ENCODE results near the gene PDE7B.
"Not testable (repeated sequence)": the region's sequence is repeated elsewhere in the genome, so short reads cannot be mapped to it uniquely, and the experiment has no call there.

Gene PDE7B

DNA sequence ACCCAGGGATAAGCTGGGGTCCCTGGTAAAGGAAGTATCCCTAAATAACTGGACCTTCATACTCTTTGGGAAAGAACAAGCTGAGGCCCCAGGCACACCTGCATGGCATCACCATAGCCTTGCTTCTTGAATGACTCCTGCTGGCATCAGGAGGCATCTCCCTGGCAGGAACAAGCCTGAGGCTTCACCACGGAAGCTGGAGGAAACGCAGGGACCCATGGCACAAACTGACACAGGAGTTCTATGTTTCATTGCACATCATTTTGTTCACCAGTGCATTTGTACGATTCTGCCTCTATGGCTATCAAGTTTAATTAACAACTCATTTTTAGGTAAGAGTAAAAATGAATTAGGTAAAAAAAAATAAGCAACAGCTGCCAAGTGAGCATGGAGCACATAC lies 619 bp upstream of the PDE7B start:
- DNase-seq (ENCODE audit: low spot score): no peak

DNA sequence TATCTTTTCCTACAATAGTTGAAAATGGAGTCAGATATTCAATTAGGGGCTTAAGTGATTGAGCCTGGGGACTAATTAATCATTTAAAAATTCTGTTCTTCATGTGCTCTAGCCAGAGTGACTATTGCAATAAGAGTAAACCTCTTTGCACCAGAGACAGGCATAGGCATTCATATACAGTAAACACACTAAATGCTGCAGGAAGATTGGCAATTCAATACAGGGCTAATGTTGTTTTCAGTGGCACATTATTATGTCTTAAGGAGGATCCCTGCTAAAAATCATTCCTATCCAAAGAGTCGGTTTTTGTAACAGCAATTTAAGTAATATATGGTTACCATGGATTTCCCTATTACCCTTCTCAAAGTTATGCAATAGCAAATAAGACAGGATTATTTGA lies 1.2 kb downstream of the PDE7B start:
- no peak for DNase-seq (ENCODE audit: low spot score)

DNA sequence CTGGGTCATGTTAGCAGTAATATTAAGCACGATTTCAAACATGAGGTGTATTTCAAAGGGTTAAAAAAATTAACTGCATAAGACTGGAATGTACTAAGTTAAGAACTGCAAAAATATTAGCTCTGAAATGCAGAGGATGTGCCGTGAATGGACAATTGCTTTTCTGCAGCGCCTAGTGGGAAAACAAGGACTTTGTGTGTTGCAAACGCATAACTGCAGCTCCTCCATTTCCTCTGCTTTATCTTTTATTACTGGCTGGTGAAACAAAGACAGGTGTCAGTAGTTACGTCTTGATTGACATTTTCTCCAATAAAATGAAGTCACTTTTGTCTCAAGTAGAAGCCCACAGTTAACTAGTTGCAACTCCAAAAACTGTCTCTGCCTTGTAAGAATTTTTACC lies 1.7 kb downstream of the PDE7B start:
- no peak for DNase-seq (ENCODE audit: low spot score)

DNA sequence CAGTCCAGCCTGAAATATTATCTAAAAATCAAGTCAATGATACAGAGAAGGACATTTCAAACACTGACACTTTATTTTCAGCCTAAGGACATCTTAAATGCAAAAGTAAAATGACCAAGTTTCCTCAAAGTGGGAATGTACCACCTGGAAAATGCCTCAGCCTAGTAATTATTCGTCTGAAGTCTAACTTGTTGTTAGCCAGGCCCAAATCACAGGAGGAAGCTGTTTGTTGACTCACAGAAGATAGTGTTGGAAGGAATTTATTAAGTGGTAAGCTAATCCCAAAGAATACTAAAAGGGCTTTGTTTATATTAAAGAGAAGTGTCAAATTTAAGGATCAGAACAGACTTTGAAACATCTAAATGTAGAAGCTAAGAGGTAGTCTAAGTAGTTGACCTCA lies 2.5 kb downstream of the PDE7B start:
- DNase-seq (ENCODE audit: low spot score): no peak

- DNase-seq (ENCODE audit: low spot score): no peak
Measured at GRCh38 chr6:135854799-135855198, 3.3 kb downstream of the PDE7B start.

- no peak for DNase-seq (ENCODE audit: low spot score)
Measured at GRCh38 chr6:135858931-135859330, 7.4 kb downstream of the PDE7B start.

GRCh38 chr6:135860361-135860760 lies 8.9 kb downstream of the PDE7B start:
- DNase-seq (ENCODE audit: low spot score): no peak

DNA sequence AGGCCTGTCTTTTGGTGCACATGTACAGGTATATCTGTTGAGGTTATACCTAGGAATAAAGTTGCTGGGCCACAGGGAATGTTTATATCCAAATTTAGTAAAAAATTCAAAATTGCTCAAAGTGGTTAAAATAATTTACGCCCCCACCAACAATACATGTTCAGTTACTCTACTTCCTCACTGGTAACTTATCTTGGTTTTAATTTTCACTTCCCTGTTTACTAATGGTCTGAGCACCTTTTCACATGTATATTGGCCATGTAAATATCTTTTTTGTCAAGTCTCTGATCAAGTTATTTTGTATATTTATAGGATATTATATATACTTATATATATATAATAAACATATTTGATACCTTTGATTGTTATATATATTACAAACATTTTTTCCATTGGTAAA lies 9.7 kb downstream of the PDE7B start:
- no peak for DNase-seq (ENCODE audit: low spot score)

DNA sequence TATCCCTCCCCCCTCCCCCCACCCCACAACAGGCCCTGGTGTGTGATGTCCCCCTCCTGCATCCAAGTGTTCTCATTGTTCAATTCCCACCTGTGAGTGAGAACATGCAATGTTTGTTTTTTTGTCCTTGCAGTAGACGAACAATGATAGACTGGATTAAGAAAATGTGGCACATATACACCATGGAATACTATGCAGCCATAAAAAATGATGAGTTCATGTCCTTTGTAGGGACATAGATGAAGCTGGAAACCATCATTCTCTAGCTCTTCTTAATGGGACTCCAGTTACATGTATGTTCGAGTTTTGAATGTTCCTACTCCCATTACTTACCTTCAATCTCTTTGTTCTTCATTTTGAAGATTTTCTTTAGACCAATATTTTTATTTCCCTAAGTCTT lies 13.4 kb downstream of the PDE7B start:
- not testable (repeated sequence) for DNase-seq (ENCODE audit: low spot score)

DNA sequence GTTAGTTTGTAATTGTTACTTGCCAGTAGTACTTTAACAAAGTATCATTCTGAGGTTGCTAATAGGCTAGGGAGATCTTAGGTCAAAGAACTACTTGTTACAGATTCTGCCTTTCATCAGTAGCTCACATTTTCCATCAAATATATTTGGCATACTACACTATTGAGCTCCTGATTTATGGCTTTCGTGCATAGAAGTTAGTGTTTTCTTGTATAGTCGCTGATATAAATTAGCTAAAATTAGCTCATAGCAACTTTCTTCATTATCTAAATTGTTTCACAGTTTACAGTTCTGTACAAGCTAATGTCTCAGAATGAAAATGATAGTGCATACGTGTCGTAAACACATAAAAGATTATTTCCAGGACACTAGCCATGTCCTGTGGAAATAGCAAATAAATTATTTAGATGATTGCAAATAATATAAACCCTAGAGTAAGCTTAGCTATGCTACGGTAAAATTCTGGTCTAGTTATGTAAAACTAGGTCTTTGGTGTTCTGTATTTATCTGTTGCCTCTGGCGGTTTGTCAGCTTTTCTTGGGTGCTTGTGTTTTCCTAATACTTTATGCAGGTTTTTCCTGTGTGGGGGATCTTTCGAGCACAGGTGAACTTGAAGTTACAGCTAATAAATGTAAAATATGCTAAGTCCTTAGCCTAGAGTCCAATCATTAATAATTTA lies 15.1 kb downstream of the PDE7B start:
- no peak for DNase-seq (ENCODE audit: low spot score)

- no peak for DNase-seq (ENCODE audit: low spot score)
Measured at GRCh38 chr6:135867332-135867731, 15.8 kb downstream of the PDE7B start.

DNA sequence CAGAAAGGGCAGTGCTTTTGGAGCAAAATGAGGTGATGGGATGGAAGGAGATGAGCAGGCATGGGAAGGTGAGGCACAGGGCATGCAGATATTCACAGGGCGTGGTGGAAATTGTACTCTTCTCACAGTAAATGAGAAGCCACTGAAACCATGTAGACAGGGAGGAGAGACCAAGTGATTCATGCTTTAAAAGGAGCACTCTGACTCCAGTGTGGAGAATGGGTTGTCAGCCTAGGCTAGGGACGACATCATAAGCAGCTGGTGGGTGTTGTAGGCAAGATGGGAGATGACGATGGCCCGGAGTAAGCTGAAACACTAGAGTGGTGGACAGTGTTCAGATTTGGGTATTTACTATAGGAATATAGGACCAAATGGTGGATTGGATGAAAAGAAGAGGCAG lies 18.4 kb downstream of the PDE7B start:
- no peak for DNase-seq (ENCODE audit: low spot score)

- no peak for DNase-seq (ENCODE audit: low spot score)
Measured at GRCh38 chr6:135870722-135871121, 19.2 kb downstream of the PDE7B start.

DNA sequence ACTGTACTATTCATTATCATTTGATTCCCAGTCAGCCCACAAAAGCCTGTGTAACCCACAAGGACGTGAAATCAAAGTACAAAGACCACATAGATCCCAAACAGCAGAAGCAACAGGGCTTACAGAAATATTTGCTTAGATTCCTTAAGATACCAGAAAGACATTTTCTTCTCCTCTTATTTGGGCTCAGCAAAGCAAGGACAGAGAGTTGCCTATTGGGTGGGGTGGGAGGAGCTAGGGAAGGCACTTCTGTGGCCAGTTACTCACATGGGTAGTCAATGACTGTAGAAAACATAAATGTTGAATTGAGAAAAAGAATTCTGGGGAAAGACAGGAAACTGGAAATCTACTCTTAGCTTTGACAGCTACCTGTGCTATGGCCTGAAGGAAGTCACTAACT lies 19.8 kb downstream of the PDE7B start:
- DNase-seq (ENCODE audit: low spot score): no peak

DNA sequence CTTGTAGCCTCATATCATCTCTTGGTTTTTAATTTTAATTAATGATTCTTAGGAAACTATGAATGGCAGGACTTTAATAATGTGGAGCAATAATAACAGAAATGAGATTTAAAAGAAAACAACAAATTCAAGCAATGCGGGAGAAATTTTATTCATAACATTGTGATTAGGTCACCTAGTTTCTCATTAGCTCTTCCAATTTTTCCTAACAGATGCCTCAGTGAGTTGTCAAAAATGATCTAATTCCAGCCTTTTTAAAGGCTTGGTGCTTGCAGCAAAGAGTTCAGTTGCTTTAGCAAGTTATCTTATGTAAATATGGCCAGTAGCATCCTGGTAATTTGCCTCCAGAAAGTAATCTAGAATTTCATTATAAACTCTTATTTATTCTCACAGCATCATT lies 20.4 kb downstream of the PDE7B start:
- DNase-seq (ENCODE audit: low spot score): no peak

- DNase-seq (ENCODE audit: low spot score): no peak
Measured at GRCh38 chr6:135875446-135875845, 23.9 kb downstream of the PDE7B start.

GRCh38 chr6:135876058-135876457 lies 24.6 kb downstream of the PDE7B start:
- no peak for DNase-seq (ENCODE audit: low spot score)

DNA sequence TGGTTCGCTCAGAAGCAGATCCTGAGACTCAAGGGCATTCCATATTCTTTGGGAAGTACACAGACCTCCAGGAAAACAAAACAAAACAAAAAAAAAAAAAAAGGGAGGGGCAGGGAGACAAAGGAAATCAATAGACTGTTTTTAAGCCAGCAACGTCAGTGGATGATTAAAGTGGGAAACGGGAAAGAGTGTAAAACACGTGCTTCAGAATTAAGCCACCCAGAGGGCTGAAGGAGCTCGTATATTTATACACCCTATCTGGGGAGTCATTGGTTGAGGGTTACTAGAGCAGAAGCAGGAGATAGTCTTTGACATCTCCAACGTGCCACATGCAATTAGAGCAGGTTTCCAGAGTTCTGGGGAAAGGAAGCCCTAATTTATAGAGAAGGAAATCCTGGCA lies 26.2 kb downstream of the PDE7B start:
- DNase-seq (ENCODE audit: low spot score): no peak

- DNase-seq (ENCODE audit: low spot score): peak; percentile 77
Measured at GRCh38 chr6:135880066-135880972, 28.8 kb downstream of the PDE7B start.

DNA sequence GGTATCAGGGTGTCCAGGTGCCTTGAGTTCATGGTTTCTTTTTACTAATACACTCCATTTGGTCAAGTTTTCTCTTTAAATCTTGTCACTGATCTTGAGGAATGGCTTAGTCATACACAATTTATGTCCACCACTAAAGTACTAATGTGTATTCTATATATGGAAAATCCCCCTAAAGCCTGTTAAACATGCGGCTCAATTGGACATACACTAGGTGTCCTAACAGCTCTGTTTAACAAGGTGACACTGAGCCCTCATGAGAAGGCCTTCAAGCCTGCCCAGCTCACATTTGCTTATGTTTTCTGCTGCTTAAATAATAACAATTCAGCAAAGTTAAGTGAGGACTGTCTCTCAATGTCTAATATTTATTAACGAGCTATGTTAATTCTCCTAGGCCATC lies 31.5 kb downstream of the PDE7B start:
- DNase-seq (ENCODE audit: low spot score): no peak

- no peak for DNase-seq (ENCODE audit: low spot score)
Measured at GRCh38 chr6:135883536-135883935, 32.0 kb downstream of the PDE7B start.

DNA sequence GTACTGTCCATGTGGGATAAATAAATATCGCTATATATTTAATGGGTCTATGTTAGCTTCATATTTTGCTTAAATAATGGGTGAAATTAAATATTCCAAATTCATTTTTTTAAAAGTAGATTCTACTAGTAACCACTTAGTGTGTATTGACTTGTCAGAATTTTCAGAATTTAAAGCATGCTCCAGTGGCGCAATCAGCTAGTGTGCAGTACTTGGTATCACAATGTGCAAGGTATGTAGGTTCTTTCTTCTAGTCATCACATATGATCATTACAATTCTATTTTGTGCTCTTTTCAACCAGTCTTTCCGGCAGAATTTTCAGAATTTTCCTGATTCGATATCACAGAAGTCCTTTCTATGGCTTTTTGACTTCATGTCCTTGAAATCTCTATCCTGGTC lies 32.6 kb downstream of the PDE7B start:
- no peak for DNase-seq (ENCODE audit: low spot score)

DNA sequence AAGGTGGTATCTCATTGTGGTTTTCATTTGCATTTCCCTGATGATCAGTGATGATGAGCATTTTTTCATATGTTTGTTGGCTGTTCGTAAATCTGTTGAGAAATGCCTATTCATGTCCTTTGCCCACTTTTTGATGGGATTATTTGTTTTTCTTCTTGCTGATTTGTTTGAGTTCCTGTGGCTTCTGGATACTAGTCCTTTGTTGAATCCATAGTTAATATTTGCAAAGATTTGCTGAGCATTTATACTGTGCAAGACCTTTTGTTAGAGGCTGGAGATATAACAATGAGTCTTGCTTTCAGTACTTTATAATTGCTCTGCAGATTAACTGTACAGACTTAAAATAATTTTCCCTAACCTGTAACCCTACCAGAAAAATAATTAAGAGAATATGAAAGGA lies 35.6 kb downstream of the PDE7B start:
- DNase-seq (ENCODE audit: low spot score): no peak

GRCh38 chr6:135888818-135889217 lies 37.3 kb downstream of the PDE7B start:
- no peak for DNase-seq (ENCODE audit: low spot score)
